ENCODE data around the gene DENND1A. TPM values are rescaled to one million over a fixed set of nuclear protein-coding genes. Genes with fewer than 3 reads are reported as not detected.
"Not testable (repeated sequence)": the region's sequence is repeated elsewhere in the genome, so short reads cannot be mapped to it uniquely, and the experiment has no call there.

DENND1A gene
- total RNA-seq, 1 donor from 2014 or later, result 18.5 TPM

DNA sequence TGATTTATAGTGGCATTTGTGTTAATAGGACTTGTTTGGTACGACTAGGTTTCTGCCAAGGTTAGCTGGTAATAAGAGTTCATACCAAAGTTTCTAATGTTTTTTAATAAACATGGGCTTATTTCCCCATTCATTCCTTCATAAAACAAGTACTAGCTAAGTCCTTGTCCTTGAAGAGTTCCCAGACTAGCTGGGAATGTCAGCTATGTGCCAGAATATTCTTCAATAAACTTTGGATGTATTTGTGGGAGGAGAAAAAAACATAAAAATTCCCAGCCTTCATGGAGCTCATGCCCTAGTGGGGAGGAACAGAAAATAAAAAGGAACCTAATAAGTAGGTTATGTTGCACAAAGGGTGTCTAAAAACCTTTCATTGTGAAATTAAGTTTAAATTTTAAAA lies 176.9 kb downstream of the DENND1A start:
- no peak overlapping the region for H3K27ac Mint-ChIP-seq
- peaks cover 28% of the 10 kb centered on the region for H3K4me1 Mint-ChIP-seq (ENCODE audit: low read depth)
- H3K9me3 Mint-ChIP-seq, result no peaks in the 10 kb centered on the region
- H3K36me3 Mint-ChIP-seq (ENCODE audit: low read depth), result peaks cover 3% of the 10 kb centered on the region
- H3K4me3 Mint-ChIP-seq, result no peak overlapping the region
- DNase-seq (ENCODE audit: low spot score), result no peak
- H3K27me3 Mint-ChIP-seq (ENCODE audit: insufficient read depth), result no peaks in the 10 kb centered on the region
- intact Hi-C loops (cut with micrococcal nuclease), result no loop called here

DNA sequence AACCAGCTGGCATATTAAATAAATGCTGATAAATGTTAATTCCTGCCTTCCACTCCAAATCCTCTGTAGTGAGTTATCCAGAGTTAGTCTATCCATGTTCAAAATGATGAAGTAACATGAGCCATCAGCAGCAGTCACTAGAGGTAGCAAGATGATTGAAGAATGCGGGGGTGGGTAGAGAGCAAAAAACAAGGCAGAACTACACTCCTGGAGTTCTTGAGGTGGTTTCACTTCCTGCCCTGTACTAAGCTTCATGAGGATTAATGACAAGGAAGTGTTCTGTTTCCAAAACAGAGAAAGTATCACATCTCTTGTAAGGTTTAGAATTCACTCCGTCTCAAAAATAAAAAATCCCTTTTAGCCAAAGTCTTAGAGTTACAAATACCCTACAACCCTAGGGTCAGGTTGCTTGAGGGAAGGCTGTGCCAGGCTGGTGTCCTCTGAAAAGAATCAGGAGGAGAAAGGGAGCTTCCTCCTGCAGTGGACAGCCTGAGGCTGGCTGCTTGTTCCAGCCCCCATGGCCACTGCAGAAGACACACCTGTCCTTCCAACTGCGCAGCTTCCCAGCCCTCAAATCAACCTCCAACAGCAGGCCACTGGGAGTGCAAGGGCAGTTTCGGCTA lies 180.2 kb downstream of the DENND1A start:
- H3K4me1 Mint-ChIP-seq (ENCODE audit: low read depth), result peaks cover 28% of the 10 kb centered on the region
- H3K36me3 Mint-ChIP-seq (ENCODE audit: low read depth), result no peaks in the 10 kb centered on the region
- no peaks in the 10 kb centered on the region for H3K9me3 Mint-ChIP-seq
- intact Hi-C loops (cut with micrococcal nuclease), result no loop called here
- H3K4me3 Mint-ChIP-seq, result no peak overlapping the region
- no peak for DNase-seq (ENCODE audit: low spot score)
- peak overlapping the region; percentile 31 for H3K27ac Mint-ChIP-seq
- H3K27me3 Mint-ChIP-seq (ENCODE audit: insufficient read depth), result no peaks in the 10 kb centered on the region

DNA sequence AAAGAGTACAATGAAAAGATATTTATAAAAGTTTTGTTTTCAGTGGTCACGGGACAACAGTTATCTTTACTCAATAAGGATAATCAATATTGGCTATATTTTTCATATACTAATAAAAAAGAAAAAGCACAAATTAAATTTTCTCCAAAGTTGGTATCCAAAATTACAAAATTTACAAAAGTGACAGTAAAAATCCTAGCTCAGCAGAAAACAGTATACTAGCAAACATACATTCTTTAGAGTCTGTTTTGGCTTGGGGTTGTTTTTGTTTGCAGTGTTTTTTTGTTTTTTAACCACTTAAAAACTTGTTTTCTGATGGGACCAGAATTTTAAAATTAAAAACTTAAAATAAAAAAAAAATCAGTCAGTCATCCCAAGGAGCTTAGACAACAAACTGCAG lies 183.2 kb downstream of the DENND1A start:
- no peaks in the 10 kb centered on the region for H3K27me3 Mint-ChIP-seq (ENCODE audit: insufficient read depth)
- H3K4me1 Mint-ChIP-seq (ENCODE audit: low read depth), result peaks cover 18% of the 10 kb centered on the region
- intact Hi-C loops (cut with micrococcal nuclease), result no loop called here
- no peaks in the 10 kb centered on the region for H3K9me3 Mint-ChIP-seq
- no peak for DNase-seq (ENCODE audit: low spot score)
- H3K27ac Mint-ChIP-seq, result no peak overlapping the region
- H3K4me3 Mint-ChIP-seq, result no peak overlapping the region
- H3K36me3 Mint-ChIP-seq (ENCODE audit: low read depth), result no peaks in the 10 kb centered on the region

DNA sequence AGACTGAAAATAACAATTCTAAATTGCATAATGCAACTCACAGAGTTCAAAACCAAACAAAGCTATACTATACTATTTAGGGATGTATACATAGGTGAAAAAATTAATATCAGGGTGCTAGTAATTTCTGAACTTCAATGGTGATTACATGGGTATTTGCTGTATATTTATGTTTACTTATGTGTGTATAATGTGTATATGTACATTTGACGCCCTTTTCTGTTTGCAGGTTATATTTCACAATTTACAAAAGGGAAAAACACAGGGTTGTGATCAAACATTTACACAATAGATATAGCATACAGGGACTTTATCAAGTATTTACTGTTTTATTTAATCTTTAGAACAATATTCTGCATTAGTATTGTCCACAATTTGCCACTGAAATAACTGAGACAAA lies 184.0 kb downstream of the DENND1A start:
- no peaks in the 10 kb centered on the region for H3K27me3 Mint-ChIP-seq (ENCODE audit: insufficient read depth)
- H3K9me3 Mint-ChIP-seq, result no peaks in the 10 kb centered on the region
- no peak for DNase-seq (ENCODE audit: low spot score)
- H3K36me3 Mint-ChIP-seq (ENCODE audit: low read depth), result no peaks in the 10 kb centered on the region
- H3K27ac Mint-ChIP-seq, result no peak overlapping the region
- peaks cover 18% of the 10 kb centered on the region for H3K4me1 Mint-ChIP-seq (ENCODE audit: low read depth)
- intact Hi-C loops (cut with micrococcal nuclease), result no loop called here
- no peak overlapping the region for H3K4me3 Mint-ChIP-seq

DNA sequence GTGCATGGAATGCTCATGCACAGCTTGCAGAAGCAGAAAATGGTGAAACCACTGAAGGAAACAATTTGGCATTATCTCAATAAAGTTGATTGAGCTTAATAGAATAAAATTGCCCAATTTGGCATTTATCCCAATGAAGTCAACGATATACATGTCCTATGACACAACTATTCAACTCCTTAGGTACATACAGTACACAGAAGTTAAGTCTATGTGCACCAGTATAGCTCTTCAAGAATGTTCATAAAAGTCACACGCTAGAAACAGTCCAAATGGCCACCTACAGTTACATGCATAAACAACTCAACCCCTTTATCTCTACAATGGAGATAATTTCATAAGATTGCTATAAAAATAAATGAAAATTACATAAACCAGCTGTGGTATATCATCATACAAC lies 184.5 kb downstream of the DENND1A start:
- no peak for DNase-seq (ENCODE audit: low spot score)
- Mint-ChIP-seq H3K27ac (no peak overlapping the region), H3K27me3 (ENCODE audit: insufficient read depth) (no peaks in the 10 kb centered on the region), H3K9me3 (no peaks in the 10 kb centered on the region), H3K36me3 (ENCODE audit: low read depth) (no peaks in the 10 kb centered on the region), H3K4me3 (no peak overlapping the region), H3K4me1 (ENCODE audit: low read depth) (peaks cover 17% of the 10 kb centered on the region)
- intact Hi-C loops (cut with micrococcal nuclease), result no loop called here

DNA sequence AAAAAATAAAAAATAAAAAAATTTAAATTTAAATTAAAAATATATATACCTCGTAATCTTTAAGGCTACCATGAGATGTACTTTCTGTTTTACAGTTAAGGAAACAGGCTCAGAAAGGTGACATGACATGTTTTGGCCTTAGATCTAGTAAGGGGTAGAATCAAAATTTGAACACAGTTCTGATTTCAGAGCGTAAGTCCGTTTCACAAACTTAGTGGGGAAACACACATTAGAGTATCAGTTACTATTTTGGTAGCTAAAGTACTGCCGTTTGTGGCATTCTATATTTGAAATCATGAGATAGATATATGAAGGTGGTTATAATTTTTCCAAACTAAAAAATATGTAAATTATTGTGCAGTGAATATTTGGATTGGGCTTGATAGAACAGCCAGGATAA lies 186.2 kb downstream of the DENND1A start:
- H3K36me3 Mint-ChIP-seq (ENCODE audit: low read depth), result no peaks in the 10 kb centered on the region
- peaks cover under 1% of the 10 kb centered on the region for H3K4me1 Mint-ChIP-seq (ENCODE audit: low read depth)
- no peaks in the 10 kb centered on the region for H3K27me3 Mint-ChIP-seq (ENCODE audit: insufficient read depth)
- DNase-seq (ENCODE audit: low spot score), result no peak
- no peak overlapping the region for H3K4me3 Mint-ChIP-seq
- intact Hi-C loops (cut with micrococcal nuclease), result no loop called here
- no peak overlapping the region for H3K27ac Mint-ChIP-seq
- H3K9me3 Mint-ChIP-seq, result no peaks in the 10 kb centered on the region

- Mint-ChIP-seq H3K27me3 (ENCODE audit: insufficient read depth) (no peaks in the 10 kb centered on the region), H3K27ac (no peak overlapping the region), H3K4me3 (no peak overlapping the region), H3K9me3 (no peaks in the 10 kb centered on the region), H3K4me1 (ENCODE audit: low read depth) (no peaks in the 10 kb centered on the region), H3K36me3 (ENCODE audit: low read depth) (no peaks in the 10 kb centered on the region)
- DNase-seq (ENCODE audit: low spot score), result no peak
- intact Hi-C loops (cut with micrococcal nuclease), result no loop called here
Measured at GRCh38 chr9:123742009-123742767, 187.7 kb downstream of the DENND1A start.

GRCh38 chr9:123741214-123741613 lies 188.7 kb downstream of the DENND1A start:
- Mint-ChIP-seq H3K4me3 (no peak overlapping the region), H3K4me1 (ENCODE audit: low read depth) (no peaks in the 10 kb centered on the region), H3K36me3 (ENCODE audit: low read depth) (no peaks in the 10 kb centered on the region), H3K27ac (no peak overlapping the region), H3K9me3 (no peaks in the 10 kb centered on the region), H3K27me3 (ENCODE audit: insufficient read depth) (no peaks in the 10 kb centered on the region)
- DNase-seq (ENCODE audit: low spot score), result no peak
- intact Hi-C loops (cut with micrococcal nuclease), result no loop called here

- no peak overlapping the region for H3K4me3 Mint-ChIP-seq
- intact Hi-C loops (cut with micrococcal nuclease), result no loop called here
Measured at GRCh38 chr9:123739902-123740301, 190.0 kb downstream of the DENND1A start.

GRCh38 chr9:123739387-123739786 lies 190.5 kb downstream of the DENND1A start:
- H3K36me3 Mint-ChIP-seq (ENCODE audit: low read depth), result no peaks in the 10 kb centered on the region
- H3K4me3 Mint-ChIP-seq, result no peak overlapping the region
- no peaks in the 10 kb centered on the region for H3K9me3 Mint-ChIP-seq
- H3K27me3 Mint-ChIP-seq (ENCODE audit: insufficient read depth), result no peaks in the 10 kb centered on the region
- H3K4me1 Mint-ChIP-seq (ENCODE audit: low read depth), result no peaks in the 10 kb centered on the region
- intact Hi-C loops (cut with micrococcal nuclease), result no loop called here
- no peak for DNase-seq (ENCODE audit: low spot score)
- no peak overlapping the region for H3K27ac Mint-ChIP-seq

More at GRCh38 chr9:123739902-123740301, 190.0 kb downstream of the DENND1A start:
- no peaks in the 10 kb centered on the region for H3K4me1 Mint-ChIP-seq (ENCODE audit: low read depth)
- no peaks in the 10 kb centered on the region for H3K9me3 Mint-ChIP-seq
- H3K27ac Mint-ChIP-seq, result no peak overlapping the region
- H3K36me3 Mint-ChIP-seq (ENCODE audit: low read depth), result no peaks in the 10 kb centered on the region
- DNase-seq (ENCODE audit: low spot score), result no peak
- H3K27me3 Mint-ChIP-seq (ENCODE audit: insufficient read depth), result no peaks in the 10 kb centered on the region

DNA sequence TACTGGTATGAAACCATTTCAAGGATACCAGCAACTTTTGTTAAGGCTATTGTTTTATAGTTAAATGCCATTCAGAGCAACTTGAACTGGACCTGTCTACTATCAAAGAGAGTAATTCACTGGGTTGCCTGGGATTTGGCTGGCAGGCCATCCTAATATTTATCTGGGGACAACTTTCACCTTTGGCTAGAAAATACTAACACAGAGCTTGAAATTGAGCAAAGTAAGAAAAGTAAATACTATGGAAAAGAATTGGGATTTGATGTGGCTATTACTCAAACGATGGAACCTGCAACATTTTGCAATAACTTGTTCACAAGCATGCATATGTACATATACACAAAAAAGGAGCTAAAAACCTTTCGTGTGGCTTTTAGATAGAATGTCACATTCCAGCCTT lies 191.3 kb downstream of the DENND1A start:
- H3K27me3 Mint-ChIP-seq (ENCODE audit: insufficient read depth), result no peaks in the 10 kb centered on the region
- H3K36me3 Mint-ChIP-seq (ENCODE audit: low read depth), result no peaks in the 10 kb centered on the region
- H3K9me3 Mint-ChIP-seq, result no peaks in the 10 kb centered on the region
- H3K4me1 Mint-ChIP-seq (ENCODE audit: low read depth), result no peaks in the 10 kb centered on the region
- intact Hi-C loops (cut with micrococcal nuclease), result no loop called here
- no peak for DNase-seq (ENCODE audit: low spot score)
- H3K27ac Mint-ChIP-seq, result no peak overlapping the region
- no peak overlapping the region for H3K4me3 Mint-ChIP-seq

- intact Hi-C loops (cut with micrococcal nuclease), result no loop called here
- Mint-ChIP-seq H3K9me3 (no peaks in the 10 kb centered on the region), H3K4me3 (no peak overlapping the region), H3K27me3 (ENCODE audit: insufficient read depth) (no peaks in the 10 kb centered on the region), H3K36me3 (ENCODE audit: low read depth) (no peaks in the 10 kb centered on the region), H3K27ac (no peak overlapping the region), H3K4me1 (ENCODE audit: low read depth) (no peaks in the 10 kb centered on the region)
- DNase-seq (ENCODE audit: low spot score), result no peak
Measured at GRCh38 chr9:123735376-123735775, 194.6 kb downstream of the DENND1A start.

DNA sequence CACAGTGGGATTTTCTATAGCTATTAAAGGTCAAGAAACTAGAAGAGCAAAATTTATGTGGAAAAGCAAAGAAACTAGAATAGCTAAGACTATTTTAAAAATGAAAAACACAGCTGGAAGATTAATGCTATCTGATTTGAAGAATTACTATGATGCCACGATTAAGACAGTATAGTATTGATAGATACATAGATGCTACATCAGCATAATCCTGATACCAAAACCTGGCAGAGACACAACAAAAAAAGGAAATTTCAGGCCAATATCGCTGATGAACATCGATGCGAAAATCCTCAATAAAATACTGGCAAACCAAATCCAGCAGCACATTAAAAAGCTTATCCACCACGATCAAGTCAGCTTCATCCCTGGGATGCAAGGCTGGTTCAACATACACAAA lies 201.4 kb downstream of the DENND1A start:
- DNase-seq (ENCODE audit: low spot score); intact Hi-C loops (cut with micrococcal nuclease); H3K27ac Mint-ChIP-seq; H3K9me3 Mint-ChIP-seq; H3K4me3 Mint-ChIP-seq; H3K27me3 Mint-ChIP-seq (ENCODE audit: insufficient read depth); H3K36me3 Mint-ChIP-seq (ENCODE audit: low read depth); H3K4me1 Mint-ChIP-seq (ENCODE audit: low read depth): not testable (repeated sequence)

Data from activated T-helper 1 cell treated with anti-CD3 and anti-CD28 coated beads, Interleukin-12 subunit alpha, Interleukin-12 subunit beta, Interleukin-2, Interleukin-4 antibody, amounts not matched to agents 30 ng/mL and 10 ng/mL and 1 ng/mL, durations not matched to agents 14 hours and 24 hours and 36 hours (primary cell).